Measurements from ENCODE around the gene SLMAP.

- TF ChIP-seq, protein P1, sequence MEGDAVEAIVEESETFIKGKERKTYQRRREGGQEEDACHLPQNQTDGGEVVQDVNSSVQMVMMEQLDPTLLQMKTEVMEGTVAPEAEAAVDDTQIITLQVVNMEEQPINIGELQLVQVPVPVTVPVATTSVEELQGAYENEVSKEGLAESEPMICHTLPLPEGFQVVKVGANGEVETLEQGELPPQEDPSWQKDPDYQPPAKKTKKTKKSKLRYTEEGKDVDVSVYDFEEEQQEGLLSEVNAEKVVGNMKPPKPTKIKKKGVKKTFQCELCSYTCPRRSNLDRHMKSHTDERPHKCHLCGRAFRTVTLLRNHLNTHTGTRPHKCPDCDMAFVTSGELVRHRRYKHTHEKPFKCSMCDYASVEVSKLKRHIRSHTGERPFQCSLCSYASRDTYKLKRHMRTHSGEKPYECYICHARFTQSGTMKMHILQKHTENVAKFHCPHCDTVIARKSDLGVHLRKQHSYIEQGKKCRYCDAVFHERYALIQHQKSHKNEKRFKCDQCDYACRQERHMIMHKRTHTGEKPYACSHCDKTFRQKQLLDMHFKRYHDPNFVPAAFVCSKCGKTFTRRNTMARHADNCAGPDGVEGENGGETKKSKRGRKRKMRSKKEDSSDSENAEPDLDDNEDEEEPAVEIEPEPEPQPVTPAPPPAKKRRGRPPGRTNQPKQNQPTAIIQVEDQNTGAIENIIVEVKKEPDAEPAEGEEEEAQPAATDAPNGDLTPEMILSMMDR (IDR thresholded peaks at IDR 0.05): no peak
- TF ChIP-seq POLR2AphosphoS5 (IDR thresholded peaks at IDR 0.05): no peak
Measured at GRCh38 chr3:57942388-57942787, 186.3 kb downstream of the SLMAP start.

All from upper lobe of left lung (tissue), 4 donors.